GM21825 (cell line): ENCODE measurements around the gene SPTLC1.

Experiments used
- ATAC-seq: cut with Tn5 transposase; IDR thresholded peaks from one replicate; pipeline ENCODE4 v1.9.1; 2021; ENCODE audit warnings: mild to moderate bottlenecking, moderate library complexity; ENCODE audit not compliant: unreplicated experiment

The SPTLC1 gene

DNA sequence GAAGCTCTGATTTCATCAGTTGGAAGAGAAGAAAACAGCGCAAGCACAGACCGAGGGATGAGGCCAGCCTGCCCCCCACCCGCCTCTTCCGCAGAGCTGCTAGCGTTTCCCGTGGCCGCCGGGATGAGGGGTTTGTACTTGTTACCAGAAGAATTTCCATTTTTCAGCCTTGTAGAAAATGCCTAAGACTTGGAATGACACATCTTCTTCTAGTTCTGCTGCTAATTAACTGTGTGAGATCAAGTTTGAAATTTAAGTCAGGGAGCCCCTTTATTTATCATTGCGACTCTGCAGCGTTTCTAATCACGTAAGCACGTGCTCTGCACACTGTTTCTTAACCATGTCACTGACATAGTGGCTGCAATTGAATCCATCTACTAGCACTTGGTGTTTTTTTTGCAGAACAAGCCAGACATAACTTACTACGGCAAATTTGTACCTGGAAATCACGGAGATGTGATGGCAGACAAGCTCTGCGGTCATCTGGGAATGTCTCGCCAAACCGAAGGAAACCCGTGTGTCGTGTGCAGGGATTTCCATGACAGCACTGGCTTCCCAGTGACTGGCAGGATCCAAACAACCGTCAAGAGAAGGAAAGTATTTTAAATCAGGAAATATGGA lies 123.4 kb downstream of the SPTLC1 start:
- ATAC-seq = no peak

DNA sequence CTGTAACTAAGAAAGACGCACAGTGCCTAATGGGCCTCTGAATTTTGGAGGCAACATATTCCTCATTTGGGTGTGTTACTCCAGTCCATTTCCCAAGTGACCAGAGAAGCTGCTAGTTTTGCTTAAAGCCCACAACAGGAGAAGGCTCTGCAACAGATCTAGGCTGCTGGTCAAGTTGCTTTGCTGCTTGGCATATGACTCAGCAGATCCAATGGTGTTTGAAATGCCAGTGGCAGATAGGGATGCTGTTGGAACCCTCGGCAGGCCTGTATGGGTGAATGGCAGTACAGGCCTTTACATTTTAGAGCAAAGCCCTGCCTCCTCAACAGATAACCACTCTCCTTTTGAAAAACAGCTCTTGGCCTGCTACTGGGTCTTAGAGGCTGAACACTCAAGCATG lies 129.0 kb downstream of the SPTLC1 start:
- ATAC-seq = no peak

DNA sequence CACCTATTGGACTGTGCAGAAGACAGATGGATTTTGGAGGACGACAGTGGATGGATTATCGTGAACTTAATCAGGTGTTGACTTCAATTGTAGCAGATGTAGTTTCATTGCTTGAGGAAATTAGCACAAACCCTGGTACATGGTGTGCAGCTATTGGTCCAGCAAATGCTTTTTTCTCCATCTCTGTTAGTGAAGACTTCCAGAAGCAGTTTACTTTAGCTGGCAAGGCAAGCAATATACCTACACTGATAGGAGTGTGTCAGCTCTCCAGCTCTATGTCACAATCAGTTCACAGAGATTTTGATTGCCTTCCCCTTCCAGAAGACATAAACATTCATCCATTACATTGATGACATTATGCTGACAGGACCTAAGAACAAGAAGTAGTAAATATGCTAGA lies 129.5 kb downstream of the SPTLC1 start:
- ATAC-seq = no peak
